Uterus (tissue), 4 donors: ENCODE measurements around the gene ZNF581. TPM values are rescaled to one million over a fixed set of nuclear protein-coding genes. Genes with fewer than 3 reads are reported as not detected.

Source experiments
- DNase-seq, 2 donors: peaks; one replicate each; pipeline ENCODE4 v3.0.0-alpha.2; 2019 to 2020
- H3K27ac ChIP-seq, 2 donors: fragments of 200-600 bp; sonication (generic); 1 replicate in 1 of 2; 2 replicates in 1 of 2; pipeline ENCODE4 v1.5.1; 2016 to 2018
- H3K27me3 ChIP-seq, 2 donors: fragments of 200-600 bp; sonication (generic); one replicate each; pipeline ENCODE4 v1.5.1; 2018 to 2019; ENCODE audit warnings: control low read depth in 1 of 2
- H3K36me3 ChIP-seq, 2 donors: fragments of 200-600 bp; sonication (generic); one replicate each; pipeline ENCODE4 v1.5.1; 2019; ENCODE audit warnings: control low read depth in 1 of 2
- H3K4me1 ChIP-seq, 2 donors: fragments of 200-600 bp; sonication (generic); one replicate each; pipeline ENCODE4 v1.5.1; 2018 to 2019; ENCODE audit warnings: control low read depth in 1 of 2
- H3K4me3 ChIP-seq, 2 donors: fragments of 200-600 bp; sonication (generic); 1 replicate in 1 of 2; 2 replicates in 1 of 2; pipeline ENCODE4 v1.5.1; 2018 to 2019; ENCODE audit warnings: mild to moderate bottlenecking in 1 of 2
- H3K9me3 ChIP-seq, 2 donors: fragments of 200-600 bp; sonication (generic); one replicate each; pipeline ENCODE4 v1.5.1; 2019; ENCODE audit warnings: control low read depth in 1 of 2
- POLR2A ChIP-seq, 2 donors: fragments of 450-650 bp; IDR thresholded peaks; one replicate each; pipeline ENCODE4 v1.6.1; 2016; ENCODE audit warnings: antibody characterized with exemption in 2 of 2, mild to moderate bottlenecking in 1 of 2, moderate library complexity in 1 of 2
- intact Hi-C: fragments of 100-400 bp; cut with DNase I; formaldehyde crosslinking; loops from one replicate; pipeline ENCODE4 v1.15.1; 2023; ENCODE audit warnings: low total_unique reads
- total RNA-seq, 4 donors: library from RNA; depleted of rRNA in 3 of 4; stranded (reverse); fragments of >200 nt in 3 of 4; gene quantifications; one replicate each; pipeline versions ENCODE4 v1.1.0 to v1.2.4, GENCODE V29; 2014 to 2023
- TF ChIP-seq, protein P1 (sequence below), 4 experiments: fragments of 200-600 bp in 2 of 4; fragments of 450-650 bp in 2 of 4; sonication (generic) in 2 of 4; IDR thresholded peaks; one replicate each; pipeline ENCODE4 v1.5.1; 2016 to 2019; ENCODE audit warnings: antibody characterized with exemption in 4 of 4, mild to moderate bottlenecking in 2 of 4, moderate library complexity in 1 of 4
- donor health status: DM: yes; HTN: yes; CAD: no.

The ZNF581 gene
- total RNA-seq, 4 donors from 2014 or later = 2.8 to 30.3 (median 12.8) TPM

DNA sequence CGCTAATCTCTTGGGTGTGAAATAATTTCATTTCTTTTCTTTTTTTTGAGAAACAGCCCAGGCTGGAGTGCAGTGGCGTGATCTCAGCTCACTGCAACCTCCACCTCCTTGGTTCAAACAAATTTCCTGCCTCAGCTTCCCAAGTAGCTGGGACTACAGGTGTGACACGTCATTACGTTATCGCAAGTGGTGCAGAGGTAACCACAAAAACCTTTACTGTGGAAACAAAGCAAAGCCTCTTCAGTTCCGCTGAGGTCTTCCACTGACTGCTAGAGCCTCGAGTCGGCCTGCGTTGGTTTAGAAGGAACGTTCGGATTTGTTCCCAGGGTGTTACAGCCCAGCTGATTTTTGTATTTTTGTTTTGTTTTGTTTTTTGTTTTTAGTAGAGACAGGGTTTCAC is 17.1 kb upstream of the ZNF581 start:
- H3K4me1 ChIP-seq = no peaks in the 10 kb centered on the region
- TF ChIP-seq POLR2A (IDR thresholded peaks at IDR 0.05) = no peak
- TF ChIP-seq, protein P1, sequence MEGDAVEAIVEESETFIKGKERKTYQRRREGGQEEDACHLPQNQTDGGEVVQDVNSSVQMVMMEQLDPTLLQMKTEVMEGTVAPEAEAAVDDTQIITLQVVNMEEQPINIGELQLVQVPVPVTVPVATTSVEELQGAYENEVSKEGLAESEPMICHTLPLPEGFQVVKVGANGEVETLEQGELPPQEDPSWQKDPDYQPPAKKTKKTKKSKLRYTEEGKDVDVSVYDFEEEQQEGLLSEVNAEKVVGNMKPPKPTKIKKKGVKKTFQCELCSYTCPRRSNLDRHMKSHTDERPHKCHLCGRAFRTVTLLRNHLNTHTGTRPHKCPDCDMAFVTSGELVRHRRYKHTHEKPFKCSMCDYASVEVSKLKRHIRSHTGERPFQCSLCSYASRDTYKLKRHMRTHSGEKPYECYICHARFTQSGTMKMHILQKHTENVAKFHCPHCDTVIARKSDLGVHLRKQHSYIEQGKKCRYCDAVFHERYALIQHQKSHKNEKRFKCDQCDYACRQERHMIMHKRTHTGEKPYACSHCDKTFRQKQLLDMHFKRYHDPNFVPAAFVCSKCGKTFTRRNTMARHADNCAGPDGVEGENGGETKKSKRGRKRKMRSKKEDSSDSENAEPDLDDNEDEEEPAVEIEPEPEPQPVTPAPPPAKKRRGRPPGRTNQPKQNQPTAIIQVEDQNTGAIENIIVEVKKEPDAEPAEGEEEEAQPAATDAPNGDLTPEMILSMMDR (IDR thresholded peaks at IDR 0.05) = no peak
- H3K4me3 ChIP-seq = no peak overlapping the region
- H3K36me3 ChIP-seq = no peaks in the 10 kb centered on the region
- DNase-seq = no peak
- H3K27me3 ChIP-seq = no peaks in the 10 kb centered on the region
- H3K9me3 ChIP-seq = no peaks in the 10 kb centered on the region
- H3K27ac ChIP-seq = no peak overlapping the region
- intact Hi-C loops = no loop called here

DNA sequence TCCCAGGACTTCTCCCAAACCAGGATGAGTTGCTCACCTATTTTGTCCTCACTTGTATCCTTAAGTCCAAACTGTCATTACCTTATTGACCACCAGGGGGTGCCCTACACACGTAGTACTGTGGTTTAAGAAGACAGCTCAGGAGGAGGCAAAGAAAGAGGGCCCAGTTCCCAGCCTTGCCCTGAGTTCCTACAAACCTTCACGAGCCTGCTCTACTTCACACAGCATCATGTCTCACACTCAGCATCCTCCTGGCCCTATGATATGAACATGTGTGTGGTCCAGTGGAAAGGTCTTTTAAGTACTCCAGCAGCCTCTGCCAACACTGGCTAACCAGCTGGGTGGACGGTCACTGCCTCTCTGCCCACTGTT is 11.0 kb upstream of the ZNF581 start:
- Histone ChIP-seq H3K4me3 (no peak overlapping the region), H3K27me3 (no peaks in the 10 kb centered on the region), H3K36me3 (no peaks in the 10 kb centered on the region), H3K27ac (peak overlapping the region in 1 of 2 donors; percentile 38), H3K9me3 (no peaks in the 10 kb centered on the region), H3K4me1 (peaks cover 0 to 21% of the 10 kb centered on the region in 2 donors)
- TF ChIP-seq, protein P1 (IDR thresholded peaks at IDR 0.05) = peak; percentile 81 to 94 (median 86)
- TF ChIP-seq POLR2A (IDR thresholded peaks at IDR 0.05) = no peak
- intact Hi-C loops = no loop called here
- peak; percentile 69 to 97 for DNase-seq

DNA sequence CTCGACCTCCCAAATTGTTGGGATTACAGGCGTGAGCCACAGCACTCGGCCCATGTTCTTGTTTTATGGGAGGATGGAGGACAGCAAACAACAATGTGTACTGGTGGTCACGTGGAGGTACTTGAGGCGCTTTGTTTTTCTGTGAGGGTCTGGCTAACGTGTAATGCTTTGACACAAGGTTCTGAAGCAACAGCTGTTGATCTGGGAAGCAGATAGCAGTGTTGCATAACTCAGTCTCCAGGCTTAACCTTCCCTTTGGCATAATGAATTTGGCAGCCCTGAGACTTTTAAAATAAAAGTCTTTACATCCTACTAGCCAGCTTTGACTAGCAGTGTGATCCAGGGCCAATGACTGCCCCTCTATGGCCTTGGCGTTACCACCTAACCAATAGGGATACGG is 9.6 kb upstream of the ZNF581 start:
- Histone ChIP-seq H3K4me1 (peaks cover 0 to 23% of the 10 kb centered on the region in 2 donors), H3K4me3 (no peak overlapping the region)

DNA sequence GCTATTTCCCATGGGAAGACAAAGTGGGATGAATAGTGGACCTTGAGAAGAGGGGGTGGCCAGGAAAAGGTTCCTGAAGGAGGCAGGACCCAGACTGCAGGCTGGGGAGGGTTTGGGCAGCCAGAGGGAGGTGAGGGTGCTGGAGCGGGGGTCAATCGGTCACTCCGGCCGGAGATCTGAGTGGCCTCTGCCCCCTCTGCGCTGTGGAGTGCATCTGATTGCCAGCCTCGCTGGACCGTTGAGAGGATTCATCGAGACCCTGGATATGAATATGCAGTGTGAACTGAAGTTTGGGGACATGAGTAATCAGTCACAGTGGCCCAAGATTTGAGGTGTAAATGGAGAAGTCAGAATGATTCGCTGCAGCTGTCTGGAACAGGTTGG is 8.1 kb upstream of the ZNF581 start:
- Histone ChIP-seq H3K36me3 (no peaks in the 10 kb centered on the region), H3K27ac (peak overlapping the region; percentile 88 to 98), H3K4me3 (peak overlapping the region; percentile 88 to 91), H3K4me1 (peaks cover 0 to 27% of the 10 kb centered on the region in 2 donors), H3K9me3 (no peaks in the 10 kb centered on the region), H3K27me3 (no peaks in the 10 kb centered on the region)
- intact Hi-C loops = no loop called here
- TF ChIP-seq, protein P1 (IDR thresholded peaks at IDR 0.05) = no peak
- no peak for TF ChIP-seq POLR2A (IDR thresholded peaks at IDR 0.05)
- DNase-seq = no peak

More for the DNA sequence above, 9.6 kb upstream of the ZNF581 start:
- no peaks in the 10 kb centered on the region for H3K9me3 ChIP-seq
- no peak for DNase-seq
- no peaks in the 10 kb centered on the region for H3K27me3 ChIP-seq
- intact Hi-C loops = no loop called here
- H3K36me3 ChIP-seq = no peaks in the 10 kb centered on the region
- H3K27ac ChIP-seq = peak overlapping the region in 1 of 2 donors; percentile 98
- TF ChIP-seq, protein P1 (IDR thresholded peaks at IDR 0.05) = no peak
- TF ChIP-seq POLR2A (IDR thresholded peaks at IDR 0.05) = no peak

DNA sequence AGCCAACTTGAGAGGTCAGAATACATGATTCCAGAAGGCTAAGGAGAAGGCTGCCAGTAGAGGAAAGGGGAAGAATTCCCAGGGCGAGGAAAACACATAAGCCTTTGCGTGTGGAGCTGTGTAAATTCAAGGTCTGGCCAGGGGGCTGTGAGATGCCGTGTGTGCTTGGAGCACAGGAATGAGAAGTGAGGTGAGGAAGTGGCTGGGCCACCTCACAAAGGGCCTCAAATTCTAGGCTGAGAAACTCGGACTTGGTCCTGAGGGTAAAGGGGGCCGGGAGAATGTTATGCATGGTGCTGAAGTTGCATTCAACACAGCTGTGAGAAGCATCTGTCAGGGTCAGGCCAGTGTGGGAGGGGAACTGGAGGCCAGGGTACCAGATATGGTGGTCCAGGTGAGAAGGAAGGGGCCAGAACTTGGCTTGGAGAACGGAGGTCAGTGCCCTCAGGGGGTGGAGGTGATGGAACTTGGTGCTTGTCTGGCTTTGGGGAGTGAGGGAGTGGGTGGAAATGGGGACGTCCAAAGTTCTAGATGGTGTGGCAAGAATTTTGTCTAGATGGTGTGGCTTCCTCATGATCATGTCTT is 7.5 kb upstream of the ZNF581 start:
- intact Hi-C loops = no loop called here
- no peak for DNase-seq
- TF ChIP-seq, protein P1 (IDR thresholded peaks at IDR 0.05) = no peak
- no peak for TF ChIP-seq POLR2A (IDR thresholded peaks at IDR 0.05)
- no peaks in the 10 kb centered on the region for H3K9me3 ChIP-seq
- H3K4me3 ChIP-seq = peak overlapping the region; percentile 88 to 91
- peak overlapping the region; percentile 88 to 98 for H3K27ac ChIP-seq
- H3K27me3 ChIP-seq = no peaks in the 10 kb centered on the region
- peaks cover 0 to 30% of the 10 kb centered on the region in 2 donors for H3K4me1 ChIP-seq
- no peaks in the 10 kb centered on the region for H3K36me3 ChIP-seq
